ENCODE results near the gene CTNNBL1.

- TF ChIP-seq CTCF (IDR thresholded peaks at IDR 0.05) (no peak), ZFX (IDR thresholded peaks at IDR 0.05; ENCODE audit: borderline replicate concordance) (no peak)
These were observed 21.7 kb upstream of the CTNNBL1 start for GRCh38 chr20:37672143-37672542.
